Prostate gland (tissue), 2 donors: ENCODE measurements around the gene RSPRY1.

ENCODE experiments used
- CTCF ChIP-seq, 4 experiments: fragments of 200-600 bp in 2 of 4; fragments of 450-650 bp in 2 of 4; sonication (generic) in 2 of 4; IDR thresholded peaks; 1 replicate in 3 of 4; 2 replicates in 1 of 4; pipeline ENCODE4 v1.5.1; 2016 to 2019; ENCODE audit warnings: antibody characterized with exemption in 4 of 4, mild to moderate bottlenecking in 2 of 4, moderate library complexity in 2 of 4
- POLR2AphosphoS5 ChIP-seq: sonication (generic); formaldehyde crosslinking; IDR thresholded peaks from one replicate; pipeline ENCODE4 v1.6.1; 2017; ENCODE audit warnings: antibody characterized with exemption

DNA sequence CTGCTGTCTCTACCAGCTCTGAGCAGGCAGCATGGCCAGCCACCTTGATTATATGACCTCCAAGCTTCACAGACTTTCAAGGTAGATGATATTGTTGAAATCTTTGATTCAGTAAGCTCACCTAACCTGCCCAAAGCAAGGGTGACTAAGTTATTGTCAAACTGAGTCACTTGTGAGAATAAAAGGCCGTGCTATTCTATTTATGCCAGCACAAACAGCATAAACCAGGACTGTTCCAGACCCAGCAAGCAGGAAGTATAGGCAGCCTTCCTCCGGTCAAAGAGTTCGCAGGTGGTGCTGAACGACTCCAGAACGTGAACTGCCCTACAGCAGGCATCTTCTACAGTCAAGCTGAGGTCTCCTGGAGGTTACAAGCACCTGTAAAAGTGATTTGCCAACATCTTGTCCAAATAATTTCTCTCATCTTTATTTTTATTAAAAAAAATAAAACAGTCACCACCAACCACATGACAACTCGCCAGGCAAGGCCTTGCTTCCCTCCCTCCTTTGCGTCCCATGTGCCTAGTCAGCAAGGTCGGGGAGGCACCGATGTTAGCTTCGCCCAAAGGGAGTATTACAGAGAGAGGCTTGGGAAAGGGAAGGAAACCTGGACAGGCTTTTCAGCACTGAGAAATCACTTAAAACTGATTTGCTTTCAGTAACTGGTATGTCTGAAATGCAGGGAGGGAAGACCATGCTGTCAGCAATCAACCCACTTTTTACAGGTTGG, 69.7 kb downstream of the RSPRY1 start:
- no peak for TF ChIP-seq CTCF (IDR thresholded peaks at IDR 0.05)
- no peak for TF ChIP-seq POLR2AphosphoS5
